ENCODE measurements around the gene CUX1.
A peak's percentile ranks its signal among the peaks of the same experiment; 100 is the strongest.

- TF ChIP-seq ZBTB43 (CRISPR knock-in tag; IDR thresholded peaks at IDR 0.05) = no peak
- TF ChIP-seq RELA (CRISPR knock-in tag; IDR thresholded peaks at IDR 0.05; ENCODE audit: borderline replicate concordance) = no peak
- 0 out of 2 replicates have a peak, but pooled peaks have one; percentile 2 for TF ChIP-seq ZNF121 (CRISPR knock-in tag; IDR thresholded peaks at IDR 0.05)
- TF ChIP-seq, protein P1, sequence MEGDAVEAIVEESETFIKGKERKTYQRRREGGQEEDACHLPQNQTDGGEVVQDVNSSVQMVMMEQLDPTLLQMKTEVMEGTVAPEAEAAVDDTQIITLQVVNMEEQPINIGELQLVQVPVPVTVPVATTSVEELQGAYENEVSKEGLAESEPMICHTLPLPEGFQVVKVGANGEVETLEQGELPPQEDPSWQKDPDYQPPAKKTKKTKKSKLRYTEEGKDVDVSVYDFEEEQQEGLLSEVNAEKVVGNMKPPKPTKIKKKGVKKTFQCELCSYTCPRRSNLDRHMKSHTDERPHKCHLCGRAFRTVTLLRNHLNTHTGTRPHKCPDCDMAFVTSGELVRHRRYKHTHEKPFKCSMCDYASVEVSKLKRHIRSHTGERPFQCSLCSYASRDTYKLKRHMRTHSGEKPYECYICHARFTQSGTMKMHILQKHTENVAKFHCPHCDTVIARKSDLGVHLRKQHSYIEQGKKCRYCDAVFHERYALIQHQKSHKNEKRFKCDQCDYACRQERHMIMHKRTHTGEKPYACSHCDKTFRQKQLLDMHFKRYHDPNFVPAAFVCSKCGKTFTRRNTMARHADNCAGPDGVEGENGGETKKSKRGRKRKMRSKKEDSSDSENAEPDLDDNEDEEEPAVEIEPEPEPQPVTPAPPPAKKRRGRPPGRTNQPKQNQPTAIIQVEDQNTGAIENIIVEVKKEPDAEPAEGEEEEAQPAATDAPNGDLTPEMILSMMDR (IDR thresholded peaks at IDR 0.05) = no peak
- no peak for TF ChIP-seq ELF4 (CRISPR knock-in tag; IDR thresholded peaks at IDR 0.05; ENCODE audit: low read depth)
- no peak for TF ChIP-seq ZNF232 (CRISPR knock-in tag; IDR thresholded peaks at IDR 0.05)
- TF ChIP-seq ERG (CRISPR knock-in tag; IDR thresholded peaks at IDR 0.05) = no peak
- TF ChIP-seq, protein P2, sequence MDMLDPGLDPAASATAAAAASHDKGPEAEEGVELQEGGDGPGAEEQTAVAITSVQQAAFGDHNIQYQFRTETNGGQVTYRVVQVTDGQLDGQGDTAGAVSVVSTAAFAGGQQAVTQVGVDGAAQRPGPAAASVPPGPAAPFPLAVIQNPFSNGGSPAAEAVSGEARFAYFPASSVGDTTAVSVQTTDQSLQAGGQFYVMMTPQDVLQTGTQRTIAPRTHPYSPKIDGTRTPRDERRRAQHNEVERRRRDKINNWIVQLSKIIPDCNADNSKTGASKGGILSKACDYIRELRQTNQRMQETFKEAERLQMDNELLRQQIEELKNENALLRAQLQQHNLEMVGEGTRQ (CRISPR knock-in tag; IDR thresholded peaks at IDR 0.05) = no peak
- TF ChIP-seq MLX (CRISPR knock-in tag; IDR thresholded peaks at IDR 0.05) = no peak
- TF ChIP-seq, protein P3, sequence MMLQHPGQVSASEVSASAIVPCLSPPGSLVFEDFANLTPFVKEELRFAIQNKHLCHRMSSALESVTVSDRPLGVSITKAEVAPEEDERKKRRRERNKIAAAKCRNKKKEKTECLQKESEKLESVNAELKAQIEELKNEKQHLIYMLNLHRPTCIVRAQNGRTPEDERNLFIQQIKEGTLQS (CRISPR knock-in tag; conservative IDR thresholded peaks at IDR 0.05) = no peak
- TF ChIP-seq, protein P4, sequence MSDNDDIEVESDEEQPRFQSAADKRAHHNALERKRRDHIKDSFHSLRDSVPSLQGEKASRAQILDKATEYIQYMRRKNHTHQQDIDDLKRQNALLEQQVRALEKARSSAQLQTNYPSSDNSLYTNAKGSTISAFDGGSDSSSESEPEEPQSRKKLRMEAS (CRISPR knock-in tag; IDR thresholded peaks at IDR 0.05) = no peak
- TF ChIP-seq GABPB1 (CRISPR knock-in tag; IDR thresholded peaks at IDR 0.05) = no peak
Measured at GRCh38 chr7:102320601-102321350, 503.4 kb downstream of the CUX1 start.
